ENCODE measurements around the gene FGGY. TPM values are rescaled to one million over a fixed set of nuclear protein-coding genes. Genes with fewer than 3 reads are reported as not detected.

The FGGY gene
- total RNA-seq, 2 experiments from 2014 or later, result 11.9 to 13.6 TPM

DNA sequence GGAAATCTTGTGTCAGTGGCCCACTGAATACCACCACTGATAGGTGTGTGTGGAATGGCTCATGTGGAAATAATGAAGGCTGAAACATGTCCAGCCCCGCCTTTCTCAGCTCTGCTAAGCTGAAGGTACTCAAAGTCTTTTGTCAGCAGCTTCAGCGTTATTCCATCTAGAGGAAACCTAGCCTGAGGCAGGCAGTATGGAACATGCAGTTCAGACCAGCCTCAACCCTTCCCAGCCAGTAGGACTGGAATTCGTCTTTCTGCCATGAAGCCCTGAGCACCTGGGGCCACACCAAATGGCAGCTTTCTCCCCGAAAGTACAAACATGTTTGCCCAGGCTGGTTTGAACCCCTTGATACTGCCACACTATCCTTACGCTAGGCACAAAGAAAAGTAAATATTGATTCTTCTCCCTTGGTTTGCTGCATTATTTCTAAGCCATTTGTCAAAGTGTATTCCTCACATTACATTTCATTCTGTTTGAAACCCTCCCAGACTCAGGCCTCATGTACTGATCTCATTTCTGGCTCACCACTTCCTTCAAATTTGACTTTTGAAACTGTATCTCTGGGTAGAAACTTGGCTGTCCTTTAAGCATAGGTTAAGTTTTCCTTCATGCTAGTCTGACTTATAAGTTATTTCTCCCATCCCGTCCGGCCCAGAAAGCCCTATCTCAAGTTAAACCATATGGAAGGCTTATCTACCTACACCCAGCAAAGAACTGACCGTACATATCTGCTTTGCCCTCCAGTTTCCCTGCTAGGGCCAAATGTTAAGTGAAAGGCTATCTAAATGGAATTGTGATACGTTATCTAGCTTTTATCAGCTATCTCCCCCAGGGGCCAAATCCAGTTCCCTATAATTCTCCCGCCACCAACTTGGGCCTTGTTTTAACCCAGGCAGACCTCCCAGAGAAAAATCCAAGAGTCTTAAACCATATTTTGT, 472.2 kb downstream of the FGGY start:
- no peak for ATAC-seq
- TF ChIP-seq, protein P1, sequence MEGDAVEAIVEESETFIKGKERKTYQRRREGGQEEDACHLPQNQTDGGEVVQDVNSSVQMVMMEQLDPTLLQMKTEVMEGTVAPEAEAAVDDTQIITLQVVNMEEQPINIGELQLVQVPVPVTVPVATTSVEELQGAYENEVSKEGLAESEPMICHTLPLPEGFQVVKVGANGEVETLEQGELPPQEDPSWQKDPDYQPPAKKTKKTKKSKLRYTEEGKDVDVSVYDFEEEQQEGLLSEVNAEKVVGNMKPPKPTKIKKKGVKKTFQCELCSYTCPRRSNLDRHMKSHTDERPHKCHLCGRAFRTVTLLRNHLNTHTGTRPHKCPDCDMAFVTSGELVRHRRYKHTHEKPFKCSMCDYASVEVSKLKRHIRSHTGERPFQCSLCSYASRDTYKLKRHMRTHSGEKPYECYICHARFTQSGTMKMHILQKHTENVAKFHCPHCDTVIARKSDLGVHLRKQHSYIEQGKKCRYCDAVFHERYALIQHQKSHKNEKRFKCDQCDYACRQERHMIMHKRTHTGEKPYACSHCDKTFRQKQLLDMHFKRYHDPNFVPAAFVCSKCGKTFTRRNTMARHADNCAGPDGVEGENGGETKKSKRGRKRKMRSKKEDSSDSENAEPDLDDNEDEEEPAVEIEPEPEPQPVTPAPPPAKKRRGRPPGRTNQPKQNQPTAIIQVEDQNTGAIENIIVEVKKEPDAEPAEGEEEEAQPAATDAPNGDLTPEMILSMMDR (IDR thresholded peaks at IDR 0.05), result no peak
- ChIA-PET POLR2A (no interaction called here), CTCF (interaction anchor here (1.1 to 5.1 kb wide), 2 partner anchors 10 to 11 kb away, joined by 3 to 23 read pairs; no protein-coding TSS in a partner anchor)
- no peaks in the 10 kb centered on the region for H3K36me3 Mint-ChIP-seq (ENCODE audit: low read depth)
- H3K27me3 Mint-ChIP-seq, result no peaks in the 10 kb centered on the region
- no peak overlapping the region for H3K4me3 Mint-ChIP-seq
- peaks cover 3% of the 10 kb centered on the region for H3K4me1 Mint-ChIP-seq (ENCODE audit: low read depth)
- H3K27ac Mint-ChIP-seq, result no peak overlapping the region
- intact Hi-C loops (cut with micrococcal nuclease), result no loop called here
- no peak for DNase-seq
- no peaks in the 10 kb centered on the region for H3K9me3 Mint-ChIP-seq

DNA sequence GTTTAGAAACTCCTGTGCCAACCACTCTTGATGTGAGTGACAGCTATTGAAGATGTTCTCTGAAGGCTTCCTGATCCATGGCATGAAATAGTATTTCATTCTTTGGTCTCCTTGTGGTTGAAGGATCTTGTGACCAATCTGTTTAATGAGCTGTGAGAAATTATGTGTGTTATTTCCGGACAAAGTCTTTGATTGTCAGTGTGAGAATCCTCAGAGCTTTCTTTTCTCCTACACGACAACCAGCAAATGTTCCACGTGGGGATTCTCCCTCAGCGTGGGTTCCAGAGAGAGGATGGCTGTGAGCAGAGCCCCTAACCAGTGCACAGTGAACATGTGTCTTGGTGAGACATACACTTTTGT, 472.8 kb downstream of the FGGY start:
- Mint-ChIP-seq H3K9me3 (no peaks in the 10 kb centered on the region), H3K36me3 (ENCODE audit: low read depth) (no peaks in the 10 kb centered on the region), H3K27me3 (no peaks in the 10 kb centered on the region), H3K27ac (no peak overlapping the region), H3K4me1 (ENCODE audit: low read depth) (peaks cover 3% of the 10 kb centered on the region), H3K4me3 (no peak overlapping the region)
- intact Hi-C loops (cut with micrococcal nuclease), result no loop called here
- ChIA-PET CTCF (interaction anchor here (1.1 to 5.1 kb wide), 2 partner anchors 11 kb away, joined by 3 to 23 read pairs; no protein-coding TSS in a partner anchor), POLR2A (no interaction called here)
- DNase-seq (no peak), ATAC-seq (no peak)
- TF ChIP-seq, protein P1 (IDR thresholded peaks at IDR 0.05), result no peak

DNA sequence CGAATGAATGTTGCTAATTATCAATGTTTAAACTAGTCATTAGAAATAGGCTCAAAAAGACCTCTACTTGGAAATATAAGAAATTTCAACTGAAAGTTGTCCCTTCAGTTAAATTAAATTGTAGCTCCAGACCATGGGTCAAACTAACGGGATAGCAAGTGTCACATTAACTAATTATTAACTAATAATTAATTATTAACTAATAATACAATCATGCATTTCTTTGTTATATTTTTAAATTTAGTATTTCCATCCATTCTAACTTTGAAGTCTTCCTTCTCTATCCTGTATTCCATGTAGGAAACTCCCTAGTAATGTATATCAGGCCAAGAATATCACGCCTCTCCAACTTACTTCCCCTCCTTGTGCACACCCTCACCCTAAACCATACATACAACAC, 474.5 kb downstream of the FGGY start:
- ChIA-PET CTCF (interaction anchor here (1.0 to 5.1 kb wide), 3 partner anchors 8 to 12 kb away, joined by 3 to 23 read pairs (median 4); no protein-coding TSS in a partner anchor), POLR2A (no interaction called here)
- intact Hi-C loops (cut with micrococcal nuclease), result no loop called here
- no peak for DNase-seq
- ATAC-seq, result no peak
- no peaks in the 10 kb centered on the region for H3K27me3 Mint-ChIP-seq
- H3K27ac Mint-ChIP-seq, result no peak overlapping the region
- no peak overlapping the region for H3K4me3 Mint-ChIP-seq
- no peaks in the 10 kb centered on the region for H3K9me3 Mint-ChIP-seq
- peaks cover 3% of the 10 kb centered on the region for H3K4me1 Mint-ChIP-seq (ENCODE audit: low read depth)
- H3K36me3 Mint-ChIP-seq (ENCODE audit: low read depth), result no peaks in the 10 kb centered on the region
- TF ChIP-seq, protein P1 (IDR thresholded peaks at IDR 0.05), result no peak

DNA sequence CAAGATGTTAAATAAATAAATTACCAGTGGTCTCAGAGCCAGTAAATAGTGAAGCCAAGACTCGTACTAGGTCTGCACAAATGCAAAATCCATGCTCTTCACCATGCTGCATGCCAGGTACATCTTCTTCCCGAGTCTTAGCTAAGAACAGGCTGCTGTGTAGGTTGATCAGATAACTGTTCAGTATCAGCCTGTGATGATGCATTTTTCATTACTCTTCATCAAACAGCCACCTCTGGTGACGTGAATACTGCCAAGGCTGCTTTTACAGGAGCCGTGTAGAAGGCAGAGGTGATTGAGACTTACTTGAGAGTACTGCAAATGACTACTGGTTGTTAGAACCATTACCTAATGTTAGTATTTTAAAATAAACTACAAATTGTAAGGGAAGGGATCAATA, 478.6 kb downstream of the FGGY start:
- no peak overlapping the region for H3K27ac Mint-ChIP-seq
- intact Hi-C loops (cut with micrococcal nuclease), result no loop called here
- POLR2A ChIA-PET, result no interaction called here
- no peak overlapping the region for H3K4me3 Mint-ChIP-seq
- H3K4me1 Mint-ChIP-seq (ENCODE audit: low read depth), result no peaks in the 10 kb centered on the region
- DNase-seq, result no peak
- H3K36me3 Mint-ChIP-seq (ENCODE audit: low read depth), result no peaks in the 10 kb centered on the region
- CTCF ChIA-PET, result interaction anchor here (0.8 kb wide), 1 partner anchor 172 kb away, joined by 3 read pairs; no protein-coding TSS in a partner anchor
- ATAC-seq, result no peak
- TF ChIP-seq, protein P1 (IDR thresholded peaks at IDR 0.05), result no peak
- H3K27me3 Mint-ChIP-seq, result no peaks in the 10 kb centered on the region
- no peaks in the 10 kb centered on the region for H3K9me3 Mint-ChIP-seq
